GM13976 (cell line): ENCODE data around the gene SCGB2A2.

Experiments
- DNase-seq: peaks from one replicate; pipeline ENCODE4 v3.0.0; 2012; ENCODE audit warnings: low spot score
- in situ Hi-C: fragments of 300-500 bp; cut with MboI; formaldehyde crosslinking; loops from one replicate; pipeline ENCODE4 v1.12.0; 2022; ENCODE audit warnings: low sequenced_read_pairs, mixed read lengths, inconsistent platforms; ENCODE audit not compliant: unreplicated experiment
- TF ChIP-seq, protein P1 (sequence below): IDR thresholded peaks from 2 replicates; pipeline ENCODE4 v1.5.1; 2012; ENCODE audit warnings: borderline replicate concordance, mild to moderate bottlenecking; ENCODE audit not compliant: insufficient read depth; ENCODE audit errors: extremely low read depth, missing control alignments, control extremely low read depth

SCGB2A2 gene

DNA sequence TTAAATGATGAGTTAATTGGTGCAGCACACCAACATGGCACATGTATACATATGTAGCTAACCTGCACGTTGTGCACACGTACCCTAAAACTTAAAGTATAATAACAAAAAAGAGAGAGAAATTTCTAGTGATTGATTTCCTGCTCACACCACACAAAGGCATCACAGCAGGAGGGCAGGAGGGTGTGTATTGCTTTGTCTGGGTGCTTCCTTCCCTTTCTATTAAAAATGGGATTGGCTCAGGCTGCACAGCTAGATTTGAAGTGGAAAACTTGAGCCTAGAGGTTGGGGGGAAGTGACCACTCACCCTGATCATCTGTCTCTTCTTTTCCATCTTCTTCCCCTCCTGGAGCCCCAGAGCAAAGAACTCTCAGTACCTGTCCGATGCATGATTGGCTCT is 28.9 kb upstream of the SCGB2A2 start:
- no peak for DNase-seq
- TF ChIP-seq, protein P1, sequence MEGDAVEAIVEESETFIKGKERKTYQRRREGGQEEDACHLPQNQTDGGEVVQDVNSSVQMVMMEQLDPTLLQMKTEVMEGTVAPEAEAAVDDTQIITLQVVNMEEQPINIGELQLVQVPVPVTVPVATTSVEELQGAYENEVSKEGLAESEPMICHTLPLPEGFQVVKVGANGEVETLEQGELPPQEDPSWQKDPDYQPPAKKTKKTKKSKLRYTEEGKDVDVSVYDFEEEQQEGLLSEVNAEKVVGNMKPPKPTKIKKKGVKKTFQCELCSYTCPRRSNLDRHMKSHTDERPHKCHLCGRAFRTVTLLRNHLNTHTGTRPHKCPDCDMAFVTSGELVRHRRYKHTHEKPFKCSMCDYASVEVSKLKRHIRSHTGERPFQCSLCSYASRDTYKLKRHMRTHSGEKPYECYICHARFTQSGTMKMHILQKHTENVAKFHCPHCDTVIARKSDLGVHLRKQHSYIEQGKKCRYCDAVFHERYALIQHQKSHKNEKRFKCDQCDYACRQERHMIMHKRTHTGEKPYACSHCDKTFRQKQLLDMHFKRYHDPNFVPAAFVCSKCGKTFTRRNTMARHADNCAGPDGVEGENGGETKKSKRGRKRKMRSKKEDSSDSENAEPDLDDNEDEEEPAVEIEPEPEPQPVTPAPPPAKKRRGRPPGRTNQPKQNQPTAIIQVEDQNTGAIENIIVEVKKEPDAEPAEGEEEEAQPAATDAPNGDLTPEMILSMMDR, result no peak
- in situ Hi-C loops, result no loop called here

GRCh38 chr11:62242021-62242420 is 27.9 kb upstream of the SCGB2A2 start, which contains the start of gene SCGB1D2:
Gene SCGB1D2, plus strand, starts transcription at chr11:62242239. Its CDS starts 69 bp downstream, at chr11:62242308.
- no peak for DNase-seq
- TF ChIP-seq, protein P1, result no peak
- in situ Hi-C loops, result no loop called here

DNA sequence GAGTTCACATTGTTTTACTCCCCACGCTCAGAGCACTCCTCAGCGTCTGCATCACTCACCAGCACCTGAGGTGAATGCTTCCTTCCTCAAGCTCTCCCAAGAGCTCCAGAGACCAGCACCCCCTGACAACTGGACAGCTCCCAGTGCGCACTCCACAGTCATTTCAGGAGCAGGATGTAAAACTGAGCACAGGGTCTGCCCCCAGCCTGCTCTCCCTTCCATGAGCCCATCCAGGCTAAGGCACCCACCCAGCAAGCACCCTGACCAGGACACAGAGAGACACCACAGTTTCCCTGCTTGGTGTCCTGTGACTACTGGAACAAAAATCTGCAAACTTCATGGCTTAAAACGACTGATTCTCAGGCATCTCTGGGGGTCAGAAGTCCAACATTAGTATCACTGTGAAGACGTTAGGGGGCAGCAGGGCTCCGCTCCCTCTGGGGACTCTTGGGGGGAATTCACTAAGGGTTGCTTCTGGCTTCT is 24.6 kb upstream of the SCGB2A2 start:
- in situ Hi-C loops, result no loop called here
- DNase-seq, result peak; percentile 38
- TF ChIP-seq, protein P1, result no peak

GRCh38 chr11:62251698-62252097 is 18.3 kb upstream of the SCGB2A2 start:
- DNase-seq, result no peak
- TF ChIP-seq, protein P1, result no peak
- in situ Hi-C loops, result no loop called here

- in situ Hi-C loops, result no loop called here
- TF ChIP-seq, protein P1, result no peak
- DNase-seq, result no peak
Observed at GRCh38 chr11:62253999-62254542, 15.9 kb upstream of the SCGB2A2 start.

GRCh38 chr11:62256281-62256680 is 13.7 kb upstream of the SCGB2A2 start:
- in situ Hi-C loops, result no loop called here
- TF ChIP-seq, protein P1, result no peak
- DNase-seq, result no peak

DNA sequence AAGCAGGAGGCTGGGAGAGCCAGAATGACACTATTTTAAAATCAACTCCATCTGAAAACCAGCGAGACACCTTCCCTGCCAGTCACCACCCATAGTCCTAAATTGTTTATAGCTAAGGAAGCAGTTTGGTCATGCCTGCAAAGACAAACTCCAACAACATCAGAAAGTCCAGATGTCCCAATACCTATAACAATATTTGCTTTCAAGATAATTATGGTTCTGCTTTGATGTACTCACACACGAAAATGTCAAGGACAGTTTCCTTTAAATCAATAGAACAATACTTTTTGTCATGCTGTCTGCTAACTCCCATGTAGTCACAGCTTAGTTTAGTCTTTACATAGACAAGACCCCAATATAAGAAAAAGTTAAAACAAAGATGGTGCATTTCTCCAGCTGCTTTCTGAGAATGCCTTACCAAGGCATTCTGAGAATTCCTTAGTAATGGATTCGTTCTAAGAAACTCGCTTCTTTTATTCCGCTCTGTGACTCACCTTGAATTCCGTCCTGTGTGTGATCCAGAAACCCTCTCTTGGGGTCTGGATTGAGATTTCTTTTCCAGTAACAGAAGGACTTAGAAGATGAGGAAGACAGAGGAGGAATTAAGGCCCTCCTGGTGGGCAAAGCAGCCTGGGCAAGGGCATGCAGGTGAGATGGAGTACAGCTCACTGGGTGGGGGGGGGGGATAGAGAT is 9.6 kb upstream of the SCGB2A2 start:
- no peak for DNase-seq
- TF ChIP-seq, protein P1, result no peak
- in situ Hi-C loops, result no loop called here
